Stimulated activated memory B cell treated with anti-CD40 and anti-IgM and Interleukin-4, amounts not matched to agents 10 μg/mL and 1 μg/mL and 100 μg/mL, for 72 hours (primary cell): ENCODE measurements around the gene ARPC4.

Experiments
- ATAC-seq: fragments of 150-1000 bp; cut with Tn5 transposase; 2 replicates; pipeline ENCODE4 v1.10.0; 2021
- H3K27ac Mint-ChIP-seq: one replicate; pipeline ENCODE4 v1.8.0; 2022; ENCODE audit warnings: mild to moderate bottlenecking, mixed read lengths
- H3K27me3 Mint-ChIP-seq: one replicate; pipeline ENCODE4 v1.8.0; 2022; ENCODE audit warnings: mixed read lengths
- H3K36me3 Mint-ChIP-seq: one replicate; pipeline ENCODE4 v1.8.0; 2022; ENCODE audit warnings: mixed read lengths
- H3K4me1 Mint-ChIP-seq: one replicate; pipeline ENCODE4 v1.8.0; 2022; ENCODE audit warnings: mixed read lengths
- H3K4me3 Mint-ChIP-seq: one replicate; pipeline ENCODE4 v1.8.0; 2022; ENCODE audit warnings: mild to moderate bottlenecking, moderate library complexity, mixed read lengths
- H3K9me3 Mint-ChIP-seq: one replicate; pipeline ENCODE4 v1.8.0; 2022; ENCODE audit warnings: mixed read lengths

ARPC4 gene

DNA sequence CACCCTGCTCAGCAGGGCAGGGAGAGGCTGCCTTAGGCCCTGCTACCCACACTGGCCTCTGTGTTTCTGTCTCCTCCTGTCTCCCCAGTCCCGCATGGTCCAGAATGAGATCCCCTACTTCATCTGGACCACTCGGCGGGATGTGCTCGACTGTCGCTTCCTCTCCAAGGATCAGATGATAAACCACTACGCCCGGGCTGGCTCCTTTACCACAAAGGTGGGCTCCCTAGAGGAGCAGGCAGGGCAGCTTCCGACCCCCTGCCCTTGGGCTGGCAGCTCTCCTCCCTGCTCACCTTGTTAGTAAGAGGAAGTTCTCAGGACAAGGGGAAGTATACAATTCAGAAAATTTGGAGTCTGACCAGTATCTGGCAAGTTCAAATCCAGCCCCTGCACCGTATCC lies 23.1 kb downstream of the ARPC4 start:
- Mint-ChIP-seq H3K4me1 (peaks cover 5% of the 10 kb centered on the region), H3K4me3 (no peak overlapping the region), H3K27ac (peak overlapping the region; percentile 4), H3K9me3 (no peaks in the 10 kb centered on the region), H3K27me3 (no peaks in the 10 kb centered on the region), H3K36me3 (peaks cover 40% of the 10 kb centered on the region)
- ATAC-seq = no peak

DNA sequence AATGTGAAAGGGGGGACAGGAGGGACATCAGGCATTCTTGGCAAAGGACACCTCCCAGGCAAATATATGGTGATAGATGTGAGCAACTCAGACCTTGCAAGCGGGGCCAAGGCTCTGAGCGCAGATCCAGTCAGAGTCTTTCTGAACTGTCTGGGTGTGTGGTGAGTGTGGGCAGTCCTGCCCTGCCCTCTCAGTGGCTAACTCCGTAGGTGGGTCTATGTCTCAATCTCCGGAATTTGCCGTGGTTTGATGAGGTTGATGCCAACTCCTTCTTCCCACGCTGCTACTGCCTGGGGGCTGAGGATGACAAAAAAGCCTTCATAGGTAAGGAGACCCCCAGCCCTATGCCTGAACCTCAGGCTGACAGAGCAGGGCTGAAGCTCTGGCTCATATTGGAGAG lies 24.6 kb downstream of the ARPC4 start:
- no peaks in the 10 kb centered on the region for H3K9me3 Mint-ChIP-seq
- H3K27me3 Mint-ChIP-seq = no peaks in the 10 kb centered on the region
- no peak for ATAC-seq
- no peaks in the 10 kb centered on the region for H3K4me1 Mint-ChIP-seq
- no peak overlapping the region for H3K27ac Mint-ChIP-seq
- H3K36me3 Mint-ChIP-seq = peaks cover 35% of the 10 kb centered on the region
- H3K4me3 Mint-ChIP-seq = no peak overlapping the region

DNA sequence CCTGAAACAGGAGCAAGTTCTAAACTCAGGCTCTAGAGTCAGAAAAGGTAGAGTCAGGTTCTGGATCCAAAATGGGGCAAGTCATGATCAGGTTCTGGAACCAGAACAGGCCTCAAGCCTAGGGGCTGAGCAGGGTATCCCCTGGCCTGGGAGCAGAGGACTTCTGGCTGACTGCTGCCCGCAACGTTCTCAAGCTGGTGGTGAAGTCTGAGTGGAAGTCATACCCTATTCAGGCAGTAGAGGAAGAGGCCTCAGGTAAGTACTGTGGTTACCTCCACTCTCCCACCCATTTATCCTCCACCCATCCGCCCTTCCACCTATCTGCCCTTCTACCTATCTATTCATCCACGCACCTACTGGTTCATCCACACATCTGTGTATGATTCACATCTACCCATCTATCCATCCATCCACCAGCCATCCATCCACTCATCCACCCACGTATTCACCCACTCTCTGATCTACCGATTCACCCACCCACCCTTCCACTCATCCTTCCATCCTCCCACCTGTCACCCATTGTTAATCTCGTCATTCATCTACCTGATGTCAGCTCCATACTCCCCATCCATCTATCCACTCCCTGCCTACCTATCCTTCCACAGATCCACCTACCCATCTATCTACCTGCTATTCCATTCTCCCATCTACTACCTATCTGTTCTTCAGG lies 25.9 kb downstream of the ARPC4 start:
- ATAC-seq = no peak
- H3K27me3 Mint-ChIP-seq = no peaks in the 10 kb centered on the region
- H3K27ac Mint-ChIP-seq = no peak overlapping the region
- H3K36me3 Mint-ChIP-seq = peaks cover 29% of the 10 kb centered on the region
- H3K4me3 Mint-ChIP-seq = no peak overlapping the region
- no peaks in the 10 kb centered on the region for H3K9me3 Mint-ChIP-seq
- H3K4me1 Mint-ChIP-seq = no peaks in the 10 kb centered on the region

- Mint-ChIP-seq H3K27ac (no peak overlapping the region), H3K27me3 (no peaks in the 10 kb centered on the region), H3K36me3 (peaks cover 31% of the 10 kb centered on the region), H3K9me3 (no peaks in the 10 kb centered on the region), H3K4me3 (no peak overlapping the region), H3K4me1 (no peaks in the 10 kb centered on the region)
- no peak for ATAC-seq
These were observed 27.7 kb downstream of the ARPC4 start for GRCh38 chr3:9820543-9820942.

DNA sequence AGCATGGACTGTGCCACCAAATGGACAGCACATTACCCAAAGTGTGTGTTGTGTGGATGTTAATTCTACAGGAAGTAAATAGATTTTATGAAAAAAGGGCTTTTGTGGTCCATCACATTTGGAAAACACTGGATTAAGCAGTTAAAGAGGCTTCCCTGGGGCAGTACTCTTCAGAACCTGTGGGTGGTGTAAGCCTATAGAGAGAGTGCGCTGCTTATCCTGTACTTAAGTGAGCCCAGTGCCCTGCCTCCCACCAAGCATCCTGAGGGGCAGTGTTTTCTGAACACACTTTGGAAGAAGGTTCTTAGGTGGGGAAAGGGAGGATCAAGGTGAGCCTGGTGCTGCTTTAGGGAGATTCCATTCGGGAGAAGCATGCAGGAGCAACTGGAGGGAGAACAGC lies 28.1 kb downstream of the ARPC4 start:
- no peak for ATAC-seq
- Mint-ChIP-seq H3K27me3 (no peaks in the 10 kb centered on the region), H3K27ac (no peak overlapping the region), H3K4me3 (no peak overlapping the region), H3K9me3 (no peaks in the 10 kb centered on the region), H3K4me1 (no peaks in the 10 kb centered on the region), H3K36me3 (peaks cover 31% of the 10 kb centered on the region)

DNA sequence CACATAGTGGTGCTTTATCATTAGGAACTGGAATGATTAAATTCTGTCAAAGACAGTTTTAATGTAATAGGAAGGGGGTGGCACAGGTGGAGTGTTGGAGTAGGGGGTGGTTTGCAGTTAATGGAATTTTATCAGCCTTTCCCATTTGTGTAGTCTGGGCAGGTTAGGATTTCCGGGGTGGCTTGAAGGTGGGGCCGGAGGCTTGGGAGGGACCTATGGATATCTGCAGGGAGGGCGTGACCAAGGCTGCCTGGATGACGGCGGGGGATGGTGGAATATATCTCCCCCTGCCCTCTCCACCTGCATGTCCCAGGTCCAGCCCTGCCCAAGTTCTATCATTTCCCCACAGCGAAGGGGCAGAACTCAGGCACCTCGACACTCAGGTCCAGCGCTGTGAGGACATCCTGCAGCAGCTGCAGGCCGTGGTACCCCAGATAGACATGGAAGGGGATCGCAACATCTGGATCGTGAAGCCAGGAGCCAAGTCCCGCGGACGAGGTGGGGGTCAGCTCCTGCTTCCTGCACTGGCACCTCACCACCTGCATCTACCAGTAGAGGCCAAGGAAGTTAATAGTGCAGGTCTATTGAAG lies 32.7 kb downstream of the ARPC4 start:
- Mint-ChIP-seq H3K4me3 (no peak overlapping the region), H3K4me1 (peaks cover 7% of the 10 kb centered on the region), H3K9me3 (no peaks in the 10 kb centered on the region), H3K36me3 (peaks cover 27% of the 10 kb centered on the region), H3K27ac (no peak overlapping the region), H3K27me3 (no peaks in the 10 kb centered on the region)
- ATAC-seq = no peak

GRCh38 chr3:9826815-9827573 lies 34.1 kb downstream of the ARPC4 start:
- H3K27me3 Mint-ChIP-seq = no peaks in the 10 kb centered on the region
- no peak for ATAC-seq
- peaks cover 28% of the 10 kb centered on the region for H3K36me3 Mint-ChIP-seq
- H3K4me3 Mint-ChIP-seq = no peak overlapping the region
- peaks cover 7% of the 10 kb centered on the region for H3K4me1 Mint-ChIP-seq
- no peak overlapping the region for H3K27ac Mint-ChIP-seq
- no peaks in the 10 kb centered on the region for H3K9me3 Mint-ChIP-seq

GRCh38 chr3:9828801-9829755 lies 36.2 kb downstream of the ARPC4 start:
- Mint-ChIP-seq H3K4me1 (peaks cover 7% of the 10 kb centered on the region), H3K27ac (no peak overlapping the region), H3K36me3 (peaks cover 28% of the 10 kb centered on the region), H3K4me3 (no peak overlapping the region), H3K27me3 (no peaks in the 10 kb centered on the region), H3K9me3 (no peaks in the 10 kb centered on the region)
- ATAC-seq = no peak

DNA sequence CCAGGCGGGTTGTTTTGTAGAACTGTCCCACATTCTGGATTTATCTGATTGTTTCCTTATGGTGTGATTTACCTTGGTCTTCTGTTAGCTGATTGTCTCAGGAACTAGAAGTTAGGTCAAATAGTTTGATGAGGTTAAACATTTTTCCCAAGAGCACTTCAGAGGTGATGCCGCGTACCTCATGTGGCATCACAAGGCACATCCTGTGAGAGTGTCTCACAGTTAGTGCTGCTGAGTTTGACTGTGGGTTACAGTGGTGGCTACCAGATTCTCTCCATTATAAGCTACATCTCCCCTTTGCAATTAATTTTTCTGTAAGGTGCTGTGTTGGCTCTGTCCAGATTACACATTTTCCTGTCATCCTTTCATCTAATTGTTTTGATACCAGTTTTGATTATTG lies 38.4 kb downstream of the ARPC4 start:
- peaks cover 7% of the 10 kb centered on the region for H3K4me1 Mint-ChIP-seq
- no peak overlapping the region for H3K27ac Mint-ChIP-seq
- H3K4me3 Mint-ChIP-seq = no peak overlapping the region
- H3K36me3 Mint-ChIP-seq = peaks cover 49% of the 10 kb centered on the region
- ATAC-seq = no peak
- no peaks in the 10 kb centered on the region for H3K27me3 Mint-ChIP-seq
- H3K9me3 Mint-ChIP-seq = no peaks in the 10 kb centered on the region

GRCh38 chr3:9833078-9833477 lies 40.2 kb downstream of the ARPC4 start:
- no peak overlapping the region for H3K27ac Mint-ChIP-seq
- no peaks in the 10 kb centered on the region for H3K9me3 Mint-ChIP-seq
- no peaks in the 10 kb centered on the region for H3K27me3 Mint-ChIP-seq
- ATAC-seq = no peak
- no peak overlapping the region for H3K4me3 Mint-ChIP-seq
- no peaks in the 10 kb centered on the region for H3K4me1 Mint-ChIP-seq
- peaks cover 50% of the 10 kb centered on the region for H3K36me3 Mint-ChIP-seq

DNA sequence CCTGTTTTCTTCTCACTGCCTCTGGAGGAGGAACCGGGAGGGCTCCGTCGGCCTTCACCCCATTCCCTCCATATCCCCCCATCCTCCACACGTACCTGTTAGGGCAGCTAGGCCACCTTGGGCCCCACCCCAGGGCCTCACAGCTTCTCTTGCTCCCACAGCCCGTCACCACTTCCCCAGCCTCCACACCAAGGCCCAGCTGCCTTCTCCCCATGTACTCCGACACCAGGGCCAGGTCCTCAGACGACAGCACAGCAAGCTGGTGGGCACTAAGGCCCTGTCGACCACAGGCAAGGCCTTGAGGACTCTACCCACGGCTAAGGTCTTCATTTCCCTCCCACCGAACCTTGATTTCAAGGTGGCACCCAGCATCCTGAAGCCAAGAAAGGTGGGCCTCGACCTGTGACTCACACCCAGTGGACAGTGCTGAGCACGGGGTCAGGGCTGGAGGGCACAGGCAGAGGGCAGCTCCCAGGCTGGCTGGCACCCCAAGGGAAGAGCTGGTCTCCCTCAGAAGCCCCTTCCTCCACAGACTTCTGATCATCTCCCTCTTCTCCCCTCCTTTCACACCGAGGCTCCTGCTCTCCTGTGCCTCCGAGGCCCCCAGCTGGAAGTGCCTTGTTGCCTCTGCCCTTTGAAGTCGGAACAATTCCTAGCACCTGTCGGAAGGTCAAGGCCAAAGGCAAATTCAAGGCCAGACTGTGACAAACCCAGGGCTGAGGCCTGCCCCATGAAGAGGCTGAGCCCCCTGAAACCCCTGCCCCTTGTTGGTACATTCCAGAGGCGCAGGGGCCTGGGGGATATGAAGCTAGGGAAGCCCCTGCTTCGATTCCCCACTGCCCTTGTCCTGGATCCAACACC lies 41.9 kb downstream of the ARPC4 start:
- H3K4me3 Mint-ChIP-seq = no peak overlapping the region

DNA sequence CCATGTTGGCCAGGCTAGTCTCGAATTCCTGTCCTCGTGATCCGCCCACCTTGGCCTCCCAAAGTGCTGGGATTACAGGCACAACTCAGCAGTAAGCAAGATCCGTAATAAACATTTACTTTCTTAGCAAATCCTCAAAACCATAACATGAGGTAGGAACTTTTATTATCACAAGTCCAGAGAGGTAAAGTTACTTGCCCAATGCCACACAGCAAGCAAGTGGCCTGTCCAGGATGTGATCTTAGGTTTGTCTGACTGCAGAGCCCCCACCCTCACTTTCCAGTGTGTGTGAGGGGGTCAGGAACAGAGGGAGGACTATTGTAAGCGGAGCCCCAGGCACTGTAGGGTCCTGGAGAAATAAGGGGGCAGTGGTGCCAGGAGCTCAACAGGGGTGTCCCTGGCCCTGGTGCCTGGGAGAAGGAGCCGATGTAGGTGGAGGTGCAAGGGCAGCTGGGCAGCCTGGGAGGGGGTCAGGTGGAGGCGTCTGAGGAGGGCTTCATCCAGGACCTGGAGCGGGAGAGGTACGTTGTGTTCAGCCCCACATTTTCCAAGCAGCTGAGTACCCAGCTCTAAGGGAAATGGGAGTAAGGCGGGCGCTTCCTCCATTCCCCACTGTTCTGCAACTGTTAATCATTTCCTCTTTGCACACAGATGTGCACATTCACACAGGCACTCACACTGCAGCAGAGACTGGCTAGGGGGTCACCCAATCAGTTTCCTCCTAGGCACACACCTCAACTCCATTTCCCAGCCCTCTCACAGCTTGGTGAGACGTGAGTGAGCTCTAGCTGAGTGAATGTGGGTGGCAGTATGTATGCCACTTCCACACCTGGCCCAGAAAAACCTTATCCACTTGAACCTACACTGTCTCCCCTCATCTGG lies 45.1 kb downstream of the ARPC4 start:
- H3K4me3 Mint-ChIP-seq = no peak overlapping the region
- H3K27ac Mint-ChIP-seq = no peak overlapping the region
- no peak for ATAC-seq
- H3K4me1 Mint-ChIP-seq = peaks cover 12% of the 10 kb centered on the region
- peaks cover 80% of the 10 kb centered on the region for H3K36me3 Mint-ChIP-seq
- H3K9me3 Mint-ChIP-seq = no peaks in the 10 kb centered on the region
- no peaks in the 10 kb centered on the region for H3K27me3 Mint-ChIP-seq

More for the DNA sequence above, 41.9 kb downstream of the ARPC4 start:
- Mint-ChIP-seq H3K27me3 (no peaks in the 10 kb centered on the region), H3K9me3 (no peaks in the 10 kb centered on the region), H3K36me3 (peaks cover 63% of the 10 kb centered on the region), H3K4me1 (no peaks in the 10 kb centered on the region), H3K27ac (no peak overlapping the region)
- no peak for ATAC-seq

GRCh38 chr3:9838856-9839255 lies 46.0 kb downstream of the ARPC4 start:
- Mint-ChIP-seq H3K36me3 (peaks cover 74% of the 10 kb centered on the region), H3K27me3 (no peaks in the 10 kb centered on the region), H3K27ac (no peak overlapping the region), H3K4me3 (no peak overlapping the region), H3K4me1 (peaks cover 22% of the 10 kb centered on the region), H3K9me3 (no peaks in the 10 kb centered on the region)
- no peak for ATAC-seq
